WERI-Rb-1 (cell line): ENCODE results near the gene P3H1.
"Not testable (repeated sequence)": the region's sequence is repeated elsewhere in the genome, so short reads cannot be mapped to it uniquely, and the experiment has no call there.

Source experiments
- DNase-seq: peaks from one replicate; pipeline ENCODE4 v3.0.0-alpha.2; 2020
- H3K27ac ChIP-seq: fragments of 250-450 bp; sonication (Bioruptor Pico); 2 replicates; pipeline ENCODE4 v1.5.1; 2020; ENCODE audit warnings: mild to moderate bottlenecking, moderate library complexity
- H3K27me3 ChIP-seq: fragments of 250-450 bp; sonication (Bioruptor Pico); 2 replicates; pipeline ENCODE4 v1.5.1; 2021; ENCODE audit warnings: mild to moderate bottlenecking, low read depth, moderate library complexity; ENCODE audit not compliant: insufficient read depth, severe bottlenecking
- H3K36me3 ChIP-seq: fragments of 250-450 bp; sonication (Bioruptor Pico); 2 replicates; pipeline ENCODE4 v1.5.1; 2020; ENCODE audit warnings: mild to moderate bottlenecking, moderate library complexity
- H3K4me3 ChIP-seq: 2 replicates; pipeline ENCODE4 v1.5.1; 2011; ENCODE audit warnings: low read depth, mild to moderate bottlenecking, control low read depth, low read length
- H3K9me3 ChIP-seq: fragments of 250-450 bp; sonication (Bioruptor Pico); 2 replicates; pipeline ENCODE4 v1.5.1; 2021; ENCODE audit warnings: mild to moderate bottlenecking, moderate library complexity; ENCODE audit not compliant: severe bottlenecking
- CTCF ChIP-seq: IDR thresholded peaks from 2 replicates; pipeline ENCODE4 v1.5.1; 2011; ENCODE audit warnings: low read depth, mild to moderate bottlenecking, control low read depth, inconsistent platforms, low read length

Gene P3H1

GRCh38 chr1:42758641-42759040 lies 8.2 kb downstream of the P3H1 start:
- no peaks in the 10 kb centered on the region for H3K9me3 ChIP-seq
- no peak for DNase-seq
- no peaks in the 10 kb centered on the region for H3K27me3 ChIP-seq
- no peak overlapping the region for H3K4me3 ChIP-seq
- no peak overlapping the region for H3K27ac ChIP-seq
- peaks cover 50% of the 10 kb centered on the region for H3K36me3 ChIP-seq
- TF ChIP-seq CTCF, result no peak

GRCh38 chr1:42757892-42758275 lies 8.9 kb downstream of the P3H1 start:
- Histone ChIP-seq H3K4me3 (no peak overlapping the region), H3K9me3 (no peaks in the 10 kb centered on the region), H3K36me3 (peaks cover 57% of the 10 kb centered on the region), H3K27ac (no peak overlapping the region; the same call in 1 of the 2 replicates), H3K27me3 (no peaks in the 10 kb centered on the region)
- no peak for TF ChIP-seq CTCF
- DNase-seq, result no peak

- Histone ChIP-seq H3K9me3 (no peaks in the 10 kb centered on the region), H3K4me3 (no peak overlapping the region), H3K27me3 (no peaks in the 10 kb centered on the region), H3K36me3 (peaks cover 64% of the 10 kb centered on the region), H3K27ac (peak overlapping the region; percentile 85)
- DNase-seq, result peak; percentile 63
- TF ChIP-seq CTCF, result peak; percentile 83
Measured at GRCh38 chr1:42756956-42757891, 9.6 kb downstream of the P3H1 start.

- TF ChIP-seq CTCF, result no peak
- Histone ChIP-seq H3K9me3 (no peaks in the 10 kb centered on the region), H3K27ac (no peak overlapping the region), H3K27me3 (no peaks in the 10 kb centered on the region), H3K4me3 (no peak overlapping the region), H3K36me3 (peaks cover 69% of the 10 kb centered on the region)
- no peak for DNase-seq
Measured at GRCh38 chr1:42753070-42753469, 13.8 kb downstream of the P3H1 start.

GRCh38 chr1:42752284-42752683 lies 14.5 kb downstream of the P3H1 start:
- Histone ChIP-seq H3K9me3 (no peaks in the 10 kb centered on the region), H3K36me3 (peaks cover 69% of the 10 kb centered on the region), H3K27ac (peak overlapping the region; percentile 61), H3K4me3 (no peak overlapping the region), H3K27me3 (no peaks in the 10 kb centered on the region)
- DNase-seq, result no peak
- no peak for TF ChIP-seq CTCF

- not testable (repeated sequence) for H3K9me3 ChIP-seq, H3K4me3 ChIP-seq, H3K27me3 ChIP-seq, DNase-seq
- Histone ChIP-seq H3K27ac (peak overlapping the region; percentile 61), H3K36me3 (peaks cover 72% of the 10 kb centered on the region)
Measured at GRCh38 chr1:42751511-42752070, 15.2 kb downstream of the P3H1 start.
